Activated naive CD4-positive, alpha-beta T cell treated with anti-CD3 and anti-CD28 coated beads for 36 hours (primary cell): ENCODE measurements around the gene IRS1. TPM values are rescaled to one million over a fixed set of nuclear protein-coding genes. Genes with fewer than 3 reads are reported as not detected.

Source experiments
- CTCF ChIA-PET: fragments of 350-600 bp; sonication (Branson Sonifier 250); formaldehyde crosslinking; loops from one replicate; lab custom pipeline; 2021; ENCODE audit warnings: antibody characterized with exemption; lab: Charles Lee
- DNase-seq: peaks from one replicate; pipeline ENCODE4 v3.0.0-alpha.2; 2020
- H3K27ac Mint-ChIP-seq: one replicate; pipeline ENCODE4 v1.8.0; 2021; ENCODE audit warnings: mild to moderate bottlenecking, mixed read lengths
- H3K27me3 Mint-ChIP-seq: one replicate; pipeline ENCODE4 v1.8.0; 2021; ENCODE audit warnings: low read depth, mixed read lengths
- H3K36me3 Mint-ChIP-seq: one replicate; pipeline ENCODE4 v1.8.0; 2021; ENCODE audit warnings: low read depth, mixed read lengths
- H3K4me1 Mint-ChIP-seq: one replicate; pipeline ENCODE4 v1.8.0; 2021; ENCODE audit warnings: low read depth, mixed read lengths
- H3K4me3 Mint-ChIP-seq: one replicate; pipeline ENCODE4 v1.8.0; 2021; ENCODE audit warnings: mild to moderate bottlenecking, moderate library complexity, mixed read lengths
- H3K9me3 Mint-ChIP-seq: one replicate; pipeline ENCODE4 v1.8.0; 2021; ENCODE audit warnings: mixed read lengths
- intact Hi-C: fragments of 100-400 bp; cut with micrococcal nuclease; formaldehyde crosslinking; loops from one replicate; pipeline ENCODE4 v1.15.1; 2023
- total RNA-seq, 2 experiments: library from RNA; stranded (reverse); gene quantifications; one replicate each; pipeline ENCODE4 v1.2.3, GENCODE V29; 2021

Gene IRS1
- total RNA-seq, 2 experiments from 2014 or later, result 2.6 to 2.7 TPM

DNA sequence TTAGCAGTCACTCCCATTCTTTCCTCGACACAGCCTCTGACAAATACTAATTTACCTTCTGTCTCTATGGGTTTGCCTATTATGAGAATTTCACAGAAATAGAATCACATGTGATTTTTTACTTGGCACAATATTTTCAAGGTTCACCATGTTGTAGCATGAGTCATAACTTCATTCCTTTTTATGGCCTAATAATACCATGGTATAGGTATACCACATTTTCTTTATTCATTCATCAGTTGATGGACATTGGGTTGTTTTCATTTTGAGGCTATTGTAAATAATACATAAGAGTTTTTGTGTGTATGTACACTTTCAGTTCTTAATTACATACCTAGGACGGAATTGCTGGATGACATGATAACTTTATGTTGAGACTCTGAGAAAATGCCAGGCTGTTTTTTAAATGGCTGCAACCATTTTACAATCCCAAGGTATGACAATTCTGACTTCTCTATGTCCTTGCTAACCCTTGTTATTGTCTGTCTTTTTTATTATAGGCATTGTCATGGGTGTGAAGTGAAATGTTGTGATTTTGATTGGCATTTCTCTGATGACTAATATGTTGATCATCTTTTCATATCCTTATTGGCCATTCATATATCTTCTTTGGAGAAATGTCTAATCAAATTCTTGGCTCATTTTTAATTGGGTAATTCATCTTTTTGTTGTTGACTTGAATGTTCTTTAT lies 87.9 kb downstream of the IRS1 start:
- Mint-ChIP-seq H3K36me3 (no peaks in the 10 kb centered on the region), H3K9me3 (no peaks in the 10 kb centered on the region), H3K27me3 (no peaks in the 10 kb centered on the region), H3K4me3 (no peak overlapping the region), H3K27ac (no peak overlapping the region), H3K4me1 (no peaks in the 10 kb centered on the region)
- intact Hi-C loops, result no loop called here
- CTCF ChIA-PET, result no interaction called here
- no peak for DNase-seq

DNA sequence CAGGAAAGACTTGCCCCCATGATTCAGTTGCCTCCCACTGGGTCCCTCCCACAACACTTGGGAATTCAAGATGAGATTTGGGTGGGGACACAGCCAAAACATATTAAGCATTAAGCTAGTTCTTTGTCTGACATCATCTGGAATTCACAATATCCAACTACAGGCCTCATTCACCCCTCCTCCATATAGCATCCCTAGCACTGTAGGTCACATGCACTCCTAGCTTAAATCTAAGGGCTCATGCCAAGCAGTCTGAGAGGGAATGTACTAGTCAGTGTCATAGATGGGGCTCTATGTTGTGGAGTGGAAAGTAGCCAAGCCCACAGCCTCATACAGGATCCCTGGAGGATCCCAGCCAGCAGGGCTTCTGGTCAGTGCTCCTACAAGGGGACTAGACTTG lies 92.1 kb downstream of the IRS1 start:
- intact Hi-C loops, result no loop called here
- Mint-ChIP-seq H3K36me3 (no peaks in the 10 kb centered on the region), H3K4me1 (no peaks in the 10 kb centered on the region), H3K27ac (no peak overlapping the region), H3K9me3 (no peaks in the 10 kb centered on the region), H3K27me3 (no peaks in the 10 kb centered on the region), H3K4me3 (no peak overlapping the region)
- CTCF ChIA-PET, result no interaction called here
- no peak for DNase-seq

DNA sequence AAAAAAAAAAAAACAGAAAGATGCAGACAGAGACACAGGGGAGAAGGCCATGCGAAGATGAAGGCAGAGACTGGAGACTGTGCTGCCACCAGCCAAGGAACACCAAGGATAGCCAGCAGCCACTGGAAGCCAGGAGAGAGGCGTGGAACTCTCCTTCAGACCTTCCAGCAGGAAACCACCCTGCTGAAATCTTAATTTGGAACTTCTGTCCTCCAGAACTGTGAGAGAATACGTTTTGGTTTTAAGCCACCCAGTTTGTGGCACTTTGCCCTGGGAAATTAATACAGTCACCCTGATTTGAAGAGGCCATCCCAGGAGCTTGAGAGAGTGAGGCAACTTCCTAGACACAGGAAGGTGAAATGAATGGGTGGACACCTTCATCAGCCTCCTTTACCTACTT lies 93.7 kb downstream of the IRS1 start:
- no peaks in the 10 kb centered on the region for H3K9me3 Mint-ChIP-seq
- no peaks in the 10 kb centered on the region for H3K36me3 Mint-ChIP-seq
- H3K27me3 Mint-ChIP-seq, result no peaks in the 10 kb centered on the region
- no peak overlapping the region for H3K4me3 Mint-ChIP-seq
- no peaks in the 10 kb centered on the region for H3K4me1 Mint-ChIP-seq
- no peak overlapping the region for H3K27ac Mint-ChIP-seq
- CTCF ChIA-PET, result no interaction called here
- intact Hi-C loops, result no loop called here
- no peak for DNase-seq

DNA sequence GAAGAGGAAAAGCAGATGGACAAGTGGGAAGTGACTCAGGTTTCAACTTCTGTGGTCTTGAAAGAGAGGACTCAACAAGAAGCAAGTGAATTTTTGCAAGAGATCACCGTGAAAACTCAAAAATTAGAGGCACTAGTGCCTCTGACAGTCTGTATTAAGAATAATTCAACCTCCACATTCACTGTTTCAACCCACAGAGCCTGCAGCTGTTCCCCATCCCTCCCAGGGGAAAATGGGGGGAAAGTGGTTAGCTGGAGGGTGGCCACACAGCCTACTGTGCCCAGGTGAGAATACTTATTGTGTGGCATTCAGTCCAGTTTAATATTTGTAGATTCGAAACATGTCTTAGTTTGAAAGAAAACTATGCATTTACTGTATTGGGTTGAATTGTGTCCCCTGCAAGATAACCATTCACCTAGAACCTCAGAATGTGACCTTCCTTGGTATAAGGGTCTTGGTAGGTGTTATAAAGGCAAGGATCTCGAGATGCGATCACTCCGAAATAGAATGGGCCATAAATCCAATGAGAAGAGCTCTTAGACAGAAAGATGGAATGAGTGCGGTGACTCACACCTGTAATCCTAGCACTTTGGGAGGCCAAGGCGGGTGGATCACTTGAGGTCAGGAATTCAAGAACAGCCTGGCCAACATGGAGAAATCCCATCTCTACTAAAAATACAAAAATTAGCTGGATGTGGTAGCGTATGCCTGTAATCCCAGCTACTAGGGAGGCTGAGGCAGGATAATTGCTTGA lies 94.3 kb downstream of the IRS1 start:
- Mint-ChIP-seq H3K27ac (no peak overlapping the region), H3K4me3 (no peak overlapping the region), H3K27me3 (no peaks in the 10 kb centered on the region), H3K36me3 (no peaks in the 10 kb centered on the region), H3K9me3 (no peaks in the 10 kb centered on the region), H3K4me1 (no peaks in the 10 kb centered on the region)
- no peak for DNase-seq
- intact Hi-C loops, result no loop called here
- CTCF ChIA-PET, result no interaction called here

DNA sequence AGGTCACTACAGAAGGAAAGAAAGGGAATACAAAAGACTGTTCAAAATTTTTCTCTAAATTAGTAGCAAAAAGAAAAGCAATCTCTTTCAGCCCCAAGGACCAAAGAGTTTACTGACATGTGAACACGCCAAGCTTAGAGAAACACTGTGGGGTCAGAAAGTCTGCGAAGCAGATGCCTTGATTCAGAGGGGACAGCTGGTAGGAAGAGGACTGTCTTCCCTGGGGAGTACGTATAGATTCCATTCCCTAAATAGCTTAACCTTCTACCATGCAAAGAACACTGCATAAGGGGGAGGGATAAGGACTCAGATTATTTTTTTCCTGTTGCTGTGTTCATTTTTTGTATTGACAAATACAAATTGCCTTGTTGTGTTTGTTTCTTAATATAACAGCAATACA lies 96.1 kb downstream of the IRS1 start:
- no peaks in the 10 kb centered on the region for H3K36me3 Mint-ChIP-seq
- no peaks in the 10 kb centered on the region for H3K4me1 Mint-ChIP-seq
- H3K9me3 Mint-ChIP-seq, result no peaks in the 10 kb centered on the region
- no peak overlapping the region for H3K27ac Mint-ChIP-seq
- CTCF ChIA-PET, result no interaction called here
- no peak for DNase-seq
- intact Hi-C loops, result no loop called here
- H3K4me3 Mint-ChIP-seq, result no peak overlapping the region
- H3K27me3 Mint-ChIP-seq, result no peaks in the 10 kb centered on the region

DNA sequence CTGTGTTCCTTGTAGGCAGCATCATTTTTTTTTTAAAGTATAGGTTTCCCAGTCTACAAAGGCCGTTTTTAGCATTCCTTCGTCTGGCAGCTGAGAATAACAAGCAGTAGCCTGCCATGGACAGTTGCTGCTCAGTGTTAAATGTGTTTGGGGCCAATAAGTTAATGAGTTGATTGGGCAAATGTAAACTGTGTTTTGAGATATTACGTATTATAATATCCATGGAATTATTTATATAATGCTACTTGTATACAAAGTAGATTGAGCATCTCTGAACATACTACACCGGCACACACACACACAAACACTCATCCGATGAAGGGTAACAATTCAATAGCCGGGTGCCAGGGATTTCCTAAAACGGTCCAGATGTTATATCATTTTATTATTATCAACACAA lies 97.2 kb downstream of the IRS1 start:
- CTCF ChIA-PET, result no interaction called here
- Mint-ChIP-seq H3K4me1 (no peaks in the 10 kb centered on the region), H3K27me3 (no peaks in the 10 kb centered on the region), H3K9me3 (no peaks in the 10 kb centered on the region), H3K27ac (no peak overlapping the region), H3K36me3 (no peaks in the 10 kb centered on the region), H3K4me3 (no peak overlapping the region)
- intact Hi-C loops, result no loop called here
- no peak for DNase-seq

DNA sequence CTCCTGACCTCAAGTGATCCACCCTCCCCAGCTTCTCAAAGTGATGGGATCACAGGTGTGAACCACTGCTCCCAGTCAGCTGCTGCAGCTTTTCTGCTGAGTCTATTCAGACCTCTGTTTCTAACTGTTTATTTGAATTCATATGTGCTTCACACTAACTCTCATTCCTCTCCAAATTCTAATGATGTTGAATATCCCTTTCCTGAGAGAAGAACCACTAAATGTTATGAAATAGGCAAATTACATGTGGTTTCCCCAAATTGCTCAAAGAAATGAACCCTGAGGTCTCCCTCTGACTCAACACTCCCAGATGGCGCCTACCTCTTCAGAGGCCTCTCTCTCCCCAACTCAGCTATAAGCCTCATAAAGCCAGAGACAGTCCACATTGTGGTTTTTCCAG lies 98.6 kb downstream of the IRS1 start:
- Mint-ChIP-seq H3K9me3 (no peaks in the 10 kb centered on the region), H3K4me3 (no peak overlapping the region), H3K4me1 (no peaks in the 10 kb centered on the region), H3K27me3 (no peaks in the 10 kb centered on the region), H3K36me3 (no peaks in the 10 kb centered on the region), H3K27ac (no peak overlapping the region)
- peak; percentile 15 for DNase-seq
- intact Hi-C loops, result no loop called here
- CTCF ChIA-PET, result no interaction called here

DNA sequence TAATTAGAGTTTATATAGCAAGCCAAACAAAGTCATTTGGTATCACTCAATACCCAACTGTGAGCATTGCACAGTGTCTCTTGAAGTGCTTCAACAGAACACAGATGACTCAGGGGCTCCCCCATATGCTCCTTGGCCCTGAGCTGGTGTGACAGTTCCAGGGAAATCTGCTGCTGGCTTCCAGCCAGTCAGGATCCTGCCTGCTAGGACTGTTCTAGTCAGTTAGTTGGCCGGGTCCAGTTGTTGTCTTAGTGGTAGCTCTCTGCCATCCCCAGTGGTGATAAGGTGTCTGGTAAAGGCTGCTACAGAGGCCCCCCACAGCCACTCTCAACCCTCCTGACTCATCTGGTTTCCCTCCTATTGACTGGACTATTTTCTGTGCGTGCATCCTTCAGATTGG lies 100.3 kb downstream of the IRS1 start:
- no peak for DNase-seq
- CTCF ChIA-PET, result no interaction called here
- Mint-ChIP-seq H3K4me3 (no peak overlapping the region), H3K4me1 (no peaks in the 10 kb centered on the region), H3K27ac (no peak overlapping the region), H3K9me3 (no peaks in the 10 kb centered on the region), H3K36me3 (no peaks in the 10 kb centered on the region), H3K27me3 (no peaks in the 10 kb centered on the region)
- intact Hi-C loops, result no loop called here

DNA sequence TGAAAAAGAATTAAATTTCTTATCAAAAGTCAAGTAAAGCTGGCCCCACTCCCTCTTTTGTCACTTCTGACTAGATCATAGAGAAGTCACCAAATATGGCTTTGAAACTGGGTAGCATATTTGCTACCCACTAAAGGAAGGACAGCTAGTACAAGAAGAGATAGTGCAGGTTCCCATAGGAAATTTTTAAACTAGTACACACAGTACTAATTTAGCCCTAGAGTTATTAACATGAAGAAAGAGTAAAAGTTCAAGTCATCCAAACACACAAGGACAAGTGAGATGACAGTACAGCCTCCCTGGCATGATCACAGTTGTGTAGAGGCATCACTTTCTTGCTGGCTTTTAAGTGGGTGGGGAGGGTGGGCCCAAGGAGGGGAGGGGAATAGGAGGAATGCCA lies 100.9 kb downstream of the IRS1 start:
- H3K27me3 Mint-ChIP-seq, result no peaks in the 10 kb centered on the region
- intact Hi-C loops, result no loop called here
- CTCF ChIA-PET, result no interaction called here
- H3K36me3 Mint-ChIP-seq, result no peaks in the 10 kb centered on the region
- no peak overlapping the region for H3K4me3 Mint-ChIP-seq
- H3K9me3 Mint-ChIP-seq, result no peaks in the 10 kb centered on the region
- DNase-seq, result no peak
- H3K4me1 Mint-ChIP-seq, result no peaks in the 10 kb centered on the region
- H3K27ac Mint-ChIP-seq, result no peak overlapping the region

DNA sequence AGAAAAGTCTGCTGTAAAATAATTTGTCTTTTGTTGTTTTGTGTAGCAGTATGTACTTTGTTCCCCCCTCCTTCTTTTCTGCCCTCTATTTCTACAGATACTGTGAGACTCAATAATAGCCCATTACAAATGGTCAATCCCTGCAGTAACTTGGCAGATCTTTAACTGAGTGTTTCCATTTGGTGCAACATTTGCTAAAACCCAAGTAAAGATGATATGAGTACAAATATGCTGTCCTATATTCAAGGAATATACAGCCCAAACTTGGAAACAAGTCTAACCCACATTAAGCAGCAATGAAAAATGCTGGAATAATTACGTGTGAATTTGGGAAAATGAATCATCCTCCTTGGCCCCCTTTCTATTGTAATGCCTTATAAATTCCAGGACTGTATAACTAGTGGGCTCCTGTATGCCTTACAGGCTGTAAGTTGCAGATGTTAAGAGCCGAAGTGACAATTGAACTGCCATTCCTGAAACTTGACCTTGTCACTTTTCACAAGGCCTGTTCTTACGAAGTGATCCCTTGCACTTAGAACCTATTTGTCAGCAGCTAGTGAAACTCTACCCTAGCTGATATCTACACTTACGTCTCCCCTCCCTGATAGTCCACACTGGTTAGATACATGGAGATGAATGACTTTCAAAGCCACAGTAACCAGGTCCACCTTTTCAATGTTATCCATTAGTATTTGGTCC lies 104.9 kb downstream of the IRS1 start:
- intact Hi-C loops, result no loop called here
- CTCF ChIA-PET, result no interaction called here
- no peak overlapping the region for H3K27ac Mint-ChIP-seq
- no peak for DNase-seq
- no peaks in the 10 kb centered on the region for H3K9me3 Mint-ChIP-seq
- no peaks in the 10 kb centered on the region for H3K36me3 Mint-ChIP-seq
- no peak overlapping the region for H3K4me3 Mint-ChIP-seq
- H3K4me1 Mint-ChIP-seq, result peaks cover 6% of the 10 kb centered on the region
- peaks cover 22% of the 10 kb centered on the region for H3K27me3 Mint-ChIP-seq

DNA sequence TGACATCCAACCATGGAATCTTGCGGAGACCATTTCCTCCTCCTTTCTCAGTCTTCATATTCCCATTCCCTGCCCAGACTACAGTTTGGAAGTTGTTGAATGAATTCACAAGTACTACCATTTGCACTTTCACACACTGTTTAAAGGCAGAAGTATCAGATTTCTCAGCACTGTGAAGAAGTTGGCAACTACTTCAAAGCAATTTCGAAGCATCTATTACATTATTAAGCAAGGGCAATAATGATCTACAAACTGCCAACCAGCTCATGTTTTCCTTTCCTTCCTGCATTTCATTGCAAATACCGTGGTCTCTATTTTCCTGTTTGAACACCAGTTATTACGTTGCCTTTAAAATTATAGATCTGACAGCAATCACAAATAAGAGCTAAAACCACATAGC lies 105.5 kb downstream of the IRS1 start:
- Mint-ChIP-seq H3K4me1 (peaks cover 6% of the 10 kb centered on the region), H3K27ac (no peak overlapping the region)
- CTCF ChIA-PET, result no interaction called here

DNA sequence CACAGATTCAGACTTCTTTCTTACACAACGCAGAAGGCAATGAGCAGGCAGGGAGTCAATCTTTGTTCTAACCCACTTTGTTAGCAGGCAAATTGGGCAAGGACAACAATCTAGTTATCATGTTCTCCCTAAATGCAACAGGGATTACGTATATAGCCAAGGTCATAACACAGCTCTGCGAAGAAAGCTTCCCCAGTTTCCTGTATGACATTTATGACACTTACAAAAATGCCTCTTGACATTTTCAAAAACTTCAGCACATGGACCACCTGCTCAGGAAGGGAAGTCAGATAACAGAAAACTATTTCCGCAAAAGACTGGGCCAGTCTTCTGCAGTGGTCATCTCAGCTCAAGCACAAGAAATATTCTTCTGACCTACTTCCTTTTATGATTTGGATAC lies 106.1 kb downstream of the IRS1 start:
- Mint-ChIP-seq H3K36me3 (no peaks in the 10 kb centered on the region), H3K9me3 (no peaks in the 10 kb centered on the region), H3K4me3 (no peak overlapping the region), H3K27ac (no peak overlapping the region), H3K4me1 (peaks cover 6% of the 10 kb centered on the region), H3K27me3 (peaks cover 25% of the 10 kb centered on the region)
- no peak for DNase-seq
- intact Hi-C loops, result no loop called here
- CTCF ChIA-PET, result no interaction called here

More for the DNA sequence above, 105.5 kb downstream of the IRS1 start:
- DNase-seq, result no peak
- intact Hi-C loops, result no loop called here
- H3K27me3 Mint-ChIP-seq, result peaks cover 22% of the 10 kb centered on the region
- H3K4me3 Mint-ChIP-seq, result no peak overlapping the region
- H3K36me3 Mint-ChIP-seq, result no peaks in the 10 kb centered on the region
- no peaks in the 10 kb centered on the region for H3K9me3 Mint-ChIP-seq
